Caco-2 (cell line): Measurements from ENCODE around the gene GSE1. TPM values are rescaled to one million over a fixed set of nuclear protein-coding genes. Genes with fewer than 3 reads are reported as not detected.

Source experiments
- BruUV-seq: library from RNA; stranded (reverse); fragments of 400-500 nt; replicated peaks from 2 replicates; lab custom pipeline; 2021; lab: Mats Ljungman, UMichigan
- CTCF ChIA-PET: fragments of 300-600 bp; sonication (Branson Sonifier 250); formaldehyde crosslinking; loops from one replicate; lab custom pipeline; 2022; ENCODE audit warnings: antibody characterized with exemption; lab: Charles Lee
- POLR2A ChIA-PET: fragments of 300-600 bp; sonication (Branson Sonifier 250); formaldehyde crosslinking; loops from one replicate; lab custom pipeline; 2022; ENCODE audit warnings: antibody characterized with exemption; lab: Charles Lee
- DNase-seq, 2 experiments: peaks; one replicate each; pipeline versions ENCODE4 v3.0.0 to v3.0.0-alpha.2; 2020 to 2022
- H3K27me3 ChIP-seq: replicated peaks from 2 replicates; pipeline ENCODE4 v1.6.0; 2011; ENCODE audit warnings: low read length; ENCODE audit not compliant: control insufficient read depth, insufficient read depth
- H3K36me3 ChIP-seq: 2 replicates; pipeline ENCODE4 v1.5.1; 2011; ENCODE audit warnings: low read length; ENCODE audit not compliant: control insufficient read depth, insufficient read depth
- H3K4me1 ChIP-seq: fragments of 250-450 bp; sonication (Bioruptor Pico); 2 replicates; pipeline ENCODE4 v1.5.1; 2020; ENCODE audit warnings: mild to moderate bottlenecking
- H3K4me3 ChIP-seq: 2 replicates; pipeline ENCODE4 v1.5.1; 2011; ENCODE audit warnings: low read depth, mild to moderate bottlenecking, control low read depth, low read length
- H3K9me3 ChIP-seq: fragments of 250-450 bp; sonication (Bioruptor Pico); 2 replicates; pipeline ENCODE4 v1.5.1; 2020; ENCODE audit warnings: mild to moderate bottlenecking, moderate library complexity
- H3K27ac Mint-ChIP-seq: one replicate; pipeline ENCODE4 v1.8.0; 2022; ENCODE audit warnings: mixed read lengths; ENCODE audit not compliant: unreplicated experiment
- H3K27me3 Mint-ChIP-seq: one replicate; pipeline ENCODE4 v1.8.0; 2022; ENCODE audit warnings: mixed read lengths; ENCODE audit not compliant: insufficient read depth, unreplicated experiment
- H3K36me3 Mint-ChIP-seq: one replicate; pipeline ENCODE4 v1.8.0; 2022; ENCODE audit warnings: mild to moderate bottlenecking, mixed read lengths; ENCODE audit not compliant: insufficient read depth, unreplicated experiment
- H3K4me1 Mint-ChIP-seq: one replicate; pipeline ENCODE4 v1.8.0; 2022; ENCODE audit warnings: low read depth, mixed read lengths; ENCODE audit not compliant: unreplicated experiment
- H3K4me3 Mint-ChIP-seq: one replicate; pipeline ENCODE4 v1.8.0; 2022; ENCODE audit warnings: mild to moderate bottlenecking, moderate library complexity, mixed read lengths; ENCODE audit not compliant: unreplicated experiment
- H3K9me3 Mint-ChIP-seq: one replicate; pipeline ENCODE4 v1.8.0; 2022; ENCODE audit warnings: mixed read lengths; ENCODE audit not compliant: unreplicated experiment
- intact Hi-C: fragments of 100-400 bp; cut with micrococcal nuclease; formaldehyde crosslinking; loops from one replicate; pipeline ENCODE4 v1.10.0; 2022; ENCODE audit not compliant: unreplicated experiment
- total RNA-seq: library from RNA; stranded (reverse); gene quantifications from 2 replicates; pipeline ENCODE4 v1.2.3, GENCODE V29; 2022
- TF ChIP-seq, protein P1 (sequence below), 2 experiments: fragments of 200-600 bp in 1 of 2; IDR thresholded peaks; 1 replicate in 1 of 2; 2 replicates in 1 of 2; pipeline versions ENCODE4 v1.5.1 to v1.8.0; 2011 to 2022; ENCODE audit warnings: antibody characterized with exemption in 1 of 2, control low read depth in 1 of 2, inconsistent platforms in 1 of 2, low read depth in 1 of 2, low read length in 1 of 2, mild to moderate bottlenecking in 1 of 2, moderate library complexity in 1 of 2; ENCODE audit not compliant: insufficient read depth in 1 of 2, severe bottlenecking in 1 of 2, unreplicated experiment in 1 of 2

GSE1 gene
- total RNA-seq, 1 experiment from 2014 or later = 142 TPM

DNA sequence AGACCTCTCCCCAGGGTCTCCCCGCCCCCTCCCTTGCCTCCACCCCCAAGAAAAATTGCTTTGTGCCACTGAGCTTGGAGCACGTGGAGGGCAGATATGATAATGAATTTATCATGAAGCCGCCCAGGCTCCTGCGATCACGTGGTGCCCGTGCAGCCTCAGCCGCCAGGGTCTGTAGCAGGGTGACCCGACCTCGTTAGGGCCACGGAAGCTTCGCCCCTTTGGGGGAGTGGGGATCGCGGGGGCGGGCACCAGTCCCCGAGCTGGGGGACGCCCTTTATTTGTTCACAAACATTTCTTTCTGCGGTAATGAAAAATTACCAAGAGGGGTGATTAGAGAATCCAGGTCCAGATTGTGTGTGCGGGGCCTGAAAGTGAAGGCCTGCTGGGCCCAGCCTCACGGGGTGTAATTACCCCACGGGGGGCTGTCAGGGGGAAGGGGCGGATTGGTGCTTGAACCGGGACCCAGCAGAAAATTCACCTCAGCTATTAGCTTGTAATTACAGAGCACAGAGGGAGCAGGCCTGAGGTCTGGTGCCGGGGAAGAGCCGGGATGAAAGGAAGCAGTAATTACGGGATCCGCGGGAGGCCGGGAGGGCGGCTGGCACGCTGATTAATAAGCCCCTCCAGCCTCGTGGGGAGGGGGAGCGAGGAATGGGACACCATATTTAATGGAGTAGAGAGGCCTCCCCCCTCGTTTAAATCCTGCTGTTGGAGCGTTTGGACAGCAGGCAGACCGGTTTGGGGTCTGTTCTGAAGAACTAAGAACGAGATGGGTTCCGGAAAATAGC is 13.3 kb downstream of the GSE1 start:
- no TSS peak for BruUV-seq
- Histone ChIP-seq H3K4me1 (peaks cover 30% of the 10 kb centered on the region), H3K27me3 (no peaks in the 10 kb centered on the region), H3K4me3 (no peak overlapping the region), H3K36me3 (peaks cover 2% of the 10 kb centered on the region), H3K9me3 (no peaks in the 10 kb centered on the region)
- peaks cover 31% of the 10 kb centered on the region for H3K4me1 Mint-ChIP-seq
- ChIA-PET CTCF (interaction anchor here (0.6 to 1.1 kb wide), 2 partner anchors 9 to 10 kb away, joined by 4 to 5 read pairs; no protein-coding TSS in a partner anchor), POLR2A (no interaction called here)
- no peaks in the 10 kb centered on the region for H3K9me3 Mint-ChIP-seq
- no peaks in the 10 kb centered on the region for H3K27me3 Mint-ChIP-seq
- no peak overlapping the region for H3K27ac Mint-ChIP-seq
- DNase-seq = no peak
- TF ChIP-seq, protein P1, sequence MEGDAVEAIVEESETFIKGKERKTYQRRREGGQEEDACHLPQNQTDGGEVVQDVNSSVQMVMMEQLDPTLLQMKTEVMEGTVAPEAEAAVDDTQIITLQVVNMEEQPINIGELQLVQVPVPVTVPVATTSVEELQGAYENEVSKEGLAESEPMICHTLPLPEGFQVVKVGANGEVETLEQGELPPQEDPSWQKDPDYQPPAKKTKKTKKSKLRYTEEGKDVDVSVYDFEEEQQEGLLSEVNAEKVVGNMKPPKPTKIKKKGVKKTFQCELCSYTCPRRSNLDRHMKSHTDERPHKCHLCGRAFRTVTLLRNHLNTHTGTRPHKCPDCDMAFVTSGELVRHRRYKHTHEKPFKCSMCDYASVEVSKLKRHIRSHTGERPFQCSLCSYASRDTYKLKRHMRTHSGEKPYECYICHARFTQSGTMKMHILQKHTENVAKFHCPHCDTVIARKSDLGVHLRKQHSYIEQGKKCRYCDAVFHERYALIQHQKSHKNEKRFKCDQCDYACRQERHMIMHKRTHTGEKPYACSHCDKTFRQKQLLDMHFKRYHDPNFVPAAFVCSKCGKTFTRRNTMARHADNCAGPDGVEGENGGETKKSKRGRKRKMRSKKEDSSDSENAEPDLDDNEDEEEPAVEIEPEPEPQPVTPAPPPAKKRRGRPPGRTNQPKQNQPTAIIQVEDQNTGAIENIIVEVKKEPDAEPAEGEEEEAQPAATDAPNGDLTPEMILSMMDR (IDR thresholded peaks at IDR 0.05; ENCODE audit: insufficient read depth in 1 of 2, low read depth in 1 of 2, low read length in 1 of 2, severe bottlenecking in 1 of 2, unreplicated experiment in 1 of 2) = no peak
- intact Hi-C loops = no loop called here
- peaks cover 82% of the 10 kb centered on the region for H3K36me3 Mint-ChIP-seq
- no peak overlapping the region for H3K4me3 Mint-ChIP-seq

DNA sequence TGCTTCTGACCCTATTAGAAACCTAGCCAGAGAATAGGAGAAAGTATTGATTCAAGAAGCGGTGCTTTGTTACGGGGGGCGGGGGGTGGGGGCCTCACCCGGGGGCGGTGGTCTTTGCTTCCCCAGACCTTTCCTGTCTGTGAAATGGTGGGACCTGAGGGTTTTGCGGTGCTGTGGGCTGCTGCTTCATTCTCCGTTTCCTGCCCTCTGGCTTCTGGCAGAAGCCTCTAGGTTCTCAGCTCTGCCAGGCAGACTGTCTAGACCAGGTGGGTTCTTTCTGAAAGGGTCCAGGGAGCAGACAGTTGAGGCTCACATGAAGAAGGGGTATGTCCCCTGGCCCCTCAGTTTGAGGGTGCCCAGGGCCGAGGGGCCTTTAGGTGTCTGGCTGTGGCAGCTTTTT is 14.0 kb downstream of the GSE1 start:
- H3K27me3 Mint-ChIP-seq = no peaks in the 10 kb centered on the region
- no peak overlapping the region for H3K4me3 ChIP-seq
- ChIA-PET POLR2A (interaction anchor here (0.6 kb wide), 1 partner anchor 633 kb away, joined by 6 read pairs; no protein-coding TSS in a partner anchor), CTCF (interaction anchor here (0.6 kb wide), 1 partner anchor 11 kb away, joined by 4 read pairs; no protein-coding TSS in a partner anchor)
- H3K27ac Mint-ChIP-seq = no peak overlapping the region
- DNase-seq = no peak
- H3K4me1 Mint-ChIP-seq = peaks cover 24% of the 10 kb centered on the region
- H3K4me3 Mint-ChIP-seq = no peak overlapping the region
- no peaks in the 10 kb centered on the region for H3K27me3 ChIP-seq
- intact Hi-C loops = no loop called here
- TF ChIP-seq, protein P1 (IDR thresholded peaks at IDR 0.05; ENCODE audit: insufficient read depth in 1 of 2, low read depth in 1 of 2, low read length in 1 of 2, severe bottlenecking in 1 of 2, unreplicated experiment in 1 of 2) = no peak
- H3K36me3 Mint-ChIP-seq = peaks cover 80% of the 10 kb centered on the region
- H3K4me1 ChIP-seq = peaks cover 23% of the 10 kb centered on the region
- H3K36me3 ChIP-seq = peaks cover 2% of the 10 kb centered on the region
- no peaks in the 10 kb centered on the region for H3K9me3 Mint-ChIP-seq
- no peaks in the 10 kb centered on the region for H3K9me3 ChIP-seq
- BruUV-seq = no TSS peak

DNA sequence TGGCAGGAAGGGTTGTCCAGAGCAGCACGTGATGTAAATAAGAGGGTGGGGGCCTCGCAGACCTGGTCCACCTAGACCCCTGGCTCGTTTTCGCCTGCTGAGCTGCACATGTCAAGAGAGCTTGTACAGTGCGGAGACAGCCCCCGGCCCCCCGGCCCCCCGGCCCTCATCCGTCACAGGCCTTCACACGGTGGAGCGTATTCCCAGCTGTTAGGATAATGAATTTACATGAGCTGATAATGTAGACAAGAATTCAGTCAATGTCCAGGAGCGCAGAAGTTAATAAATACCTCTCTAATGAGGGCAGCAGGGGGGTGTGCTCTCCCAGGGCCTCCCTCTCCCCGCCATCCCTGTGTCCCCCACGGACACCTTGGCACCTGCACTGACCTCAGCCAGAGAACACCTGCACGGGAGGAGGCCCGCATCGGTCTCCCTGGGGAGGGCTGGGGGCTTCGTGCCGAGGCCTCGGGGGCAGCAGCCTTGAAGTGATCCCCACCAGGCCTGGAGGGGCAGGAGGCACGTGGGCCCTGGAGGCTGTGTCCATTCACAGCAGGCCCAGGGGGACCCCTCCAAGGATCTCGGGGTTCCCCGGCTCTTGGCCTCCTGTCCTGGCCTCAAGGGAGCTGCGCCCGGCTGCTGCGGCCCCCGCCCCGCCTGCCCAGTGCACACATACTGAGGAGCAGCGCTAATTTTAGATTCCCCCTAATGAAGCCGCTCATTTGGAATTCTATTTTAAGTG is 14.6 kb downstream of the GSE1 start:
- TF ChIP-seq, protein P1 (IDR thresholded peaks at IDR 0.05; ENCODE audit: insufficient read depth in 1 of 2, low read depth in 1 of 2, low read length in 1 of 2, severe bottlenecking in 1 of 2, unreplicated experiment in 1 of 2) = no peak
- H3K4me1 ChIP-seq = peaks cover 17% of the 10 kb centered on the region
- no peak overlapping the region for H3K4me3 ChIP-seq
- BruUV-seq = no TSS peak
- H3K27me3 ChIP-seq = no peaks in the 10 kb centered on the region
- H3K9me3 ChIP-seq = no peaks in the 10 kb centered on the region
- ChIA-PET POLR2A (interaction anchor here (0.6 kb wide), 1 partner anchor 633 kb away, joined by 6 read pairs; no protein-coding TSS in a partner anchor), CTCF (interaction anchor here (0.8 to 1.2 kb wide), 3 partner anchors 12 to 205 kb away, joined by 3 to 14 read pairs (median 5); no protein-coding TSS in a partner anchor)
- no peaks in the 10 kb centered on the region for H3K9me3 Mint-ChIP-seq
- H3K36me3 ChIP-seq = peaks cover 2% of the 10 kb centered on the region
- no peak overlapping the region for H3K27ac Mint-ChIP-seq
- intact Hi-C loops = no loop called here
- H3K27me3 Mint-ChIP-seq = no peaks in the 10 kb centered on the region
- peaks cover 18% of the 10 kb centered on the region for H3K4me1 Mint-ChIP-seq
- peaks cover 79% of the 10 kb centered on the region for H3K36me3 Mint-ChIP-seq
- DNase-seq = no peak
- no peak overlapping the region for H3K4me3 Mint-ChIP-seq
